OCI-LY1 (cell line): ENCODE results near the gene IDE.

Source experiments
- H2AFZ ChIP-seq: fragments of 200-600 bp; sonication (generic), shearing (Covaris generic); 2 replicates; pipeline ENCODE4 v1.6.0; 2014; ENCODE audit warnings: antibody characterized with exemption, mild to moderate bottlenecking, low read length
- H3F3A ChIP-seq: fragments of 200-600 bp; sonication (generic), shearing (Covaris generic); 2 replicates; pipeline ENCODE4 v1.6.0; 2014; ENCODE audit warnings: mild to moderate bottlenecking, antibody characterized with exemption, low read length, moderate library complexity; ENCODE audit not compliant: insufficient read depth
- H3K27ac ChIP-seq: fragments of 200-600 bp; sonication (generic); 2 replicates; pipeline ENCODE4 v1.5.1; 2014; ENCODE audit warnings: low read length, mixed run types, mild to moderate bottlenecking, low read depth; ENCODE audit not compliant: poor library complexity, severe bottlenecking
- H3K27me3 ChIP-seq: fragments of 200-600 bp; sonication (generic); 2 replicates; pipeline ENCODE4 v1.6.0; 2014; ENCODE audit warnings: antibody characterized with exemption, mild to moderate bottlenecking, low read length, moderate library complexity; ENCODE audit not compliant: insufficient read depth
- H3K36me3 ChIP-seq: fragments of 200-600 bp; sonication (generic); 2 replicates; pipeline ENCODE4 v1.6.1; 2014; ENCODE audit warnings: mild to moderate bottlenecking, antibody characterized with exemption, low read length, moderate library complexity, mixed read lengths; ENCODE audit not compliant: insufficient read depth
- H3K4me1 ChIP-seq: fragments of 200-600 bp; sonication (generic); 2 replicates; pipeline ENCODE4 v1.5.1; 2014; ENCODE audit warnings: mild to moderate bottlenecking, low read length, moderate library complexity; ENCODE audit not compliant: insufficient read depth, severe bottlenecking
- H3K4me2 ChIP-seq: fragments of 200-600 bp; sonication (generic), shearing (Covaris generic); 2 replicates; pipeline ENCODE4 v1.6.1; 2014; ENCODE audit warnings: low read length
- H3K4me3 ChIP-seq: fragments of 200-600 bp; sonication (generic); 2 replicates; pipeline ENCODE4 v1.5.1; 2014; ENCODE audit warnings: low read length, low read depth, mild to moderate bottlenecking, mixed read lengths; ENCODE audit not compliant: poor library complexity, severe bottlenecking
- H3K79me2 ChIP-seq: fragments of 200-600 bp; shearing (Covaris generic); 2 replicates; pipeline ENCODE4 v1.6.1; 2016; ENCODE audit warnings: mixed run types, low read length, mixed read lengths; ENCODE audit not compliant: insufficient read depth
- H3K9ac ChIP-seq: fragments of 200-600 bp; sonication (generic), shearing (Covaris generic); 2 replicates; pipeline ENCODE4 v1.6.1; 2014; ENCODE audit warnings: mild to moderate bottlenecking, low read length, mixed read lengths
- H3K9me2 ChIP-seq: fragments of 200-600 bp; sonication (generic), shearing (Covaris generic); 2 replicates; pipeline ENCODE4 v1.6.1; 2014; ENCODE audit warnings: low read depth, mild to moderate bottlenecking, low read length, mixed read lengths
- H3K9me3 ChIP-seq: fragments of 200-600 bp; shearing (Covaris generic); 2 replicates; pipeline ENCODE4 v1.6.1; 2014; ENCODE audit warnings: low read length, mixed read lengths
- H4K20me1 ChIP-seq: fragments of 200-600 bp; sonication (generic), shearing (Covaris generic); 2 replicates; pipeline ENCODE4 v1.6.0; 2016; ENCODE audit warnings: mild to moderate bottlenecking, low read length; ENCODE audit not compliant: insufficient read depth
- CTCF ChIP-seq: fragments of 200-600 bp; sonication (generic), shearing (Covaris generic); IDR thresholded peaks from 2 replicates; pipeline ENCODE4 v1.5.1; 2017; ENCODE audit warnings: mild to moderate bottlenecking, antibody characterized with exemption, low read length, moderate library complexity, mixed read lengths
- EZH2 ChIP-seq: fragments of 200-600 bp; sonication (generic), shearing (Covaris generic); IDR thresholded peaks from 2 replicates; pipeline ENCODE4 v1.8.0; 2017; ENCODE audit warnings: borderline replicate concordance, mixed run types, mild to moderate bottlenecking, antibody characterized with exemption, low read length, moderate library complexity, mixed read lengths

IDE gene

DNA sequence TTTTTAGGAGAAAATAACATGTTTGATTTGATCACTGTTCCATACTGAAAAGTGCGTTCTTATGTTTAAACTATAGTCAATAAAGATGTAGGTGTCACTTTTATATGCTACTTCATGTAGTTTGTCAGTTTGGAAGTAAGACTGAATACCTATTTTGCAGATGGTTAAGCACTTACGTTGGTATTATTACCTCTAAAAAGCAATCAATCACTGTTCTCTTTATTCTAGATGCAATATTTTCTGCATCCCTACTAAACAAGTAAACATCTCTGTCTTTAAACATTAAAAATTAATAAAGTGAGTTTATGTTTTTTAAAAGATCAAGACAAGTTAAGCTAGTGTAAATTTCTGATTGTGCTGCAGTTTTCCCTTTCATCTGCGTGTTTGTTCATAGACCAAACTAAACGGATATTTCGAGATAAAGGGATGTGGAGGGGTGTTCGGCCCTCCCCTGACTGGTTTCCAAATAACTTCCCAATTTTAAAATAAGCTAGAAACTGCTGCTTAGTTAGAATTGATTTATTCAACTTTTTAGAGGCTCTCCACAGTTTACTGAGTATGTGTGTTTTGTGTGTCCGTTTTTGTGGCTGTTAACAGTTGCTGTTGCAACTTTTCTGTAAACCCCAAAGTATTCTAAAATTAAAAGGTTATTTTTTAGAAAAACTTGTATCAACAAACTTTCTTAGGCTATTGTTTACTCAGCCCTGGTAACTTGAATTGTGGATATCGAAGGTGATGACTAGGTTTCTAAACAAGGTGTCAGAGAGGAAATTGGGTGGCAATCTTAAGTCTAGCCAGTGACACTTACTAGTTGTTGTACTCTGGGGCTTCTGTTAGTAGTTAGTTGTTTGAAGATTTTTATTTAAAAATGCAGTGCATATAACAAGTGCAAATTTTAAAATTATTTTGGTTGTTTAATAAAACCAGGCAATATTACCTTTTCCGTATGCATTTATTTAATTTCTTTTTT is 20.0 kb upstream of the IDE start:
- Histone ChIP-seq H3K4me2 (peak overlapping the region; percentile 93), H3K27ac (peak overlapping the region; percentile 94), H3K9me3 (no peaks in the 10 kb centered on the region), H3K79me2 (peaks cover 56% of the 10 kb centered on the region), H3K9ac (peak overlapping the region; percentile 92), H3K27me3 (no peaks in the 10 kb centered on the region), H4K20me1 (no peaks in the 10 kb centered on the region), H3F3A (0 out of 2 replicates have a peak, but pooled peaks cover 2% of the 10 kb centered on the region), H3K9me2 (no peaks in the 10 kb centered on the region), H2AFZ (no peak overlapping the region), H3K4me1 (peaks cover 34% of the 10 kb centered on the region), H3K4me3 (peak overlapping the region; percentile 82), H3K36me3 (peaks cover 13% of the 10 kb centered on the region)
- no peak for TF ChIP-seq EZH2
- no peak for TF ChIP-seq CTCF

DNA sequence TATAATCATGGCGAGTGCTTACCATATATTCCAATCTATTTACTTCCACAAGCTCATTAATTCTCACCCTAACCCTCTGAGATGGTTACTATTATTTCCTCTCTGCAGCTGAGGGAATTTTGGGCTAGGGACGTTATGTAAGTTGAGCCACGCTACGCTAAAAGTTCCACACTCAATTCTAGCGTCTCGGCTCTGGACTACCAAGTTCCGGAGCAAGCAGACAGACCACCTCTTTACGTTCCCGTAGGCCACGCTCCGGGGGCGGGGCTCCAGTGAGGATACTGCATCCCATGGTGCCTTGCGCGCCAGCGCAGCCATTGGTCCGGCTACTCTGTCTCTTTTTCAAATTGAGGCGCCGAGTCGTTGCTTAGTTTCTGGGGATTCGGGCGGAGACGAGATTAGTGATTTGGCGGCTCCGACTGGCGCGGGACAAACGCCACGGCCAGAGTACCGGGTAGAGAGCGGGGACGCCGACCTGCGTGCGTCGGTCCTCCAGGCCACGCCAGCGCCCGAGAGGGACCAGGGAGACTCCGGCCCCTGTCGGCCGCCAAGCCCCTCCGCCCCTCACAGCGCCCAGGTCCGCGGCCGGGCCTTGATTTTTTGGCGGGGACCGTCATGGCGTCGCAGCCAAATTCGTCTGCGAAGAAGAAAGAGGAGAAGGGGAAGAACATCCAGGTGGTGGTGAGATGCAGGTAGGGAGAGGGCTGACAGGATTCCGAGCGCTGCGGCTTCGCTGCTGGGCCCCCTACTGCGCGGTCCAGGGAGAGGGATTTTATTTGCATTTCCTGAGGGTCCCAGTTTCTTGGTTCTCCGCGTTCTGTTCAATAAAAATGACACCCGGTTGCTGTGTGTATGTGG is 19.1 kb upstream of the IDE start, which contains the start of gene KIF11:
TSS of gene KIF11 (plus strand) at position 370 of the 858 bp plus-strand sequence. CDS start at position 616, 246 bp downstream.
- H3K36me3 ChIP-seq = peaks cover 5% of the 10 kb centered on the region
- H3K27ac ChIP-seq = peak within 1 kb of the TSS; percentile 94
- no peaks in the 10 kb centered on the region for H4K20me1 ChIP-seq
- no peaks in the 10 kb centered on the region for H3K27me3 ChIP-seq
- H3K4me1 ChIP-seq = peaks cover 34% of the 10 kb centered on the region
- 0 out of 2 replicates have a peak, but pooled peaks cover 2% of the 10 kb centered on the region for H3F3A ChIP-seq
- peak within 1 kb of the TSS; percentile 82 for H3K4me3 ChIP-seq
- H3K79me2 ChIP-seq = peaks cover 47% of the 10 kb centered on the region
- H3K9me2 ChIP-seq = no peaks in the 10 kb centered on the region
- no peak within 1 kb of the TSS for H2AFZ ChIP-seq
- no peaks in the 10 kb centered on the region for H3K9me3 ChIP-seq
- TF ChIP-seq EZH2 = no peak
- TF ChIP-seq CTCF = no peak
- H3K4me2 ChIP-seq = peak within 1 kb of the TSS; percentile 93
- peak within 1 kb of the TSS; percentile 92 for H3K9ac ChIP-seq

GRCh38 chr10:92591550-92592022 is 17.7 kb upstream of the IDE start:
- Histone ChIP-seq H3K27ac (peak overlapping the region; percentile 94), H3K27me3 (no peaks in the 10 kb centered on the region), H3K9me3 (no peaks in the 10 kb centered on the region), H3K36me3 (no peaks in the 10 kb centered on the region), H3K9me2 (no peaks in the 10 kb centered on the region), H3K4me3 (peak overlapping the region; percentile 82), H3K4me1 (peaks cover 28% of the 10 kb centered on the region), H3K79me2 (peaks cover 33% of the 10 kb centered on the region), H3K4me2 (peak overlapping the region; percentile 93), H4K20me1 (no peaks in the 10 kb centered on the region), H2AFZ (0 out of 2 replicates have a peak overlapping the region, but pooled peaks have one; percentile 23), H3F3A (0 out of 2 replicates have a peak, but pooled peaks cover 2% of the 10 kb centered on the region), H3K9ac (peak overlapping the region; percentile 92)
- TF ChIP-seq EZH2 = no peak
- TF ChIP-seq CTCF = no peak
